ENCODE data around the gene RIMBP2. TPM values are rescaled to one million over a fixed set of nuclear protein-coding genes. Genes with fewer than 3 reads are reported as not detected.

RIMBP2 gene
- total and polyA plus RNA-seq, 2 donors (not counting 1 experiment from before 2014, with no cell fraction given): 0.17 TPM; not detected in 1

DNA sequence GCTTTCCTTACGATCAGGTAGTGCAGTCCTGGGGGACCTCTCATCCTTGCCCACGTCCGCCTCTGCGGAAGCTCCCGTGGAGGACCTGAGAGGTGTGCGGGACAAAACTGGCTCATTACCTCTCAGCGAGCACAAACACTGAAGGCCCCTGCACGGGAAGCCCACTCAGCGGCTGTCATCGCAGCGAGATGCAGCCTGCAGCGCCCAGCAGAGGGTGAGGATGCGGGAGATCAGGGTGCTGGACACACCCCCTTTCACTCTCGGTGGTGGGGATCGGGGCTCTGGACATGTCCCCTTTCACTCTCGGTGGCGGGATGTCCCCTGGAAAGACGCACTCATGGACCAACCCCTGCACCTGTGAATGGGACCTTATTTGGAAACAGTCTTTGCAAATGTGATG, 266.8 kb downstream of the RIMBP2 start:
- no peaks in the 10 kb centered on the region for H3K4me1 ChIP-seq (ENCODE audit: control insufficient read depth, extremely low read depth, insufficient read depth, low read length)
- H4K20me1 ChIP-seq (ENCODE audit: control insufficient read depth, extremely low read depth, insufficient read depth, low read length): no peaks in the 10 kb centered on the region
- no peaks in the 10 kb centered on the region for H3K27me3 ChIP-seq (ENCODE audit: control insufficient read depth, insufficient read depth, low read length)
- H3K9ac ChIP-seq (ENCODE audit: insufficient read depth, low read length): no peak overlapping the region
- no peak overlapping the region for H3K4me2 ChIP-seq (ENCODE audit: extremely low read depth, insufficient read depth, low read length)
- H3K27ac ChIP-seq (ENCODE audit: insufficient read depth, low read length): no peak overlapping the region
- TF ChIP-seq, protein P1, sequence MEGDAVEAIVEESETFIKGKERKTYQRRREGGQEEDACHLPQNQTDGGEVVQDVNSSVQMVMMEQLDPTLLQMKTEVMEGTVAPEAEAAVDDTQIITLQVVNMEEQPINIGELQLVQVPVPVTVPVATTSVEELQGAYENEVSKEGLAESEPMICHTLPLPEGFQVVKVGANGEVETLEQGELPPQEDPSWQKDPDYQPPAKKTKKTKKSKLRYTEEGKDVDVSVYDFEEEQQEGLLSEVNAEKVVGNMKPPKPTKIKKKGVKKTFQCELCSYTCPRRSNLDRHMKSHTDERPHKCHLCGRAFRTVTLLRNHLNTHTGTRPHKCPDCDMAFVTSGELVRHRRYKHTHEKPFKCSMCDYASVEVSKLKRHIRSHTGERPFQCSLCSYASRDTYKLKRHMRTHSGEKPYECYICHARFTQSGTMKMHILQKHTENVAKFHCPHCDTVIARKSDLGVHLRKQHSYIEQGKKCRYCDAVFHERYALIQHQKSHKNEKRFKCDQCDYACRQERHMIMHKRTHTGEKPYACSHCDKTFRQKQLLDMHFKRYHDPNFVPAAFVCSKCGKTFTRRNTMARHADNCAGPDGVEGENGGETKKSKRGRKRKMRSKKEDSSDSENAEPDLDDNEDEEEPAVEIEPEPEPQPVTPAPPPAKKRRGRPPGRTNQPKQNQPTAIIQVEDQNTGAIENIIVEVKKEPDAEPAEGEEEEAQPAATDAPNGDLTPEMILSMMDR (conservative IDR thresholded peaks at IDR 0.05 in 1 of 2, IDR thresholded peaks at IDR 0.05 in 1 of 2; ENCODE audit: low read depth in 1 of 2, low read length in 2 of 2): no peak
- no peak for TF ChIP-seq EZH2 (IDR thresholded peaks at IDR 0.05; ENCODE audit: low read length, missing control alignments)
- H3K9me3 ChIP-seq (ENCODE audit: control insufficient read depth, insufficient read depth, low read depth, low read length): peaks cover 2% of the 10 kb centered on the region
- H2AFZ ChIP-seq (ENCODE audit: low read length): no peak overlapping the region
- no peaks in the 10 kb centered on the region for H3K36me3 ChIP-seq (ENCODE audit: control insufficient read depth, insufficient read depth, low read length)
- H3K4me3 ChIP-seq (replicated peaks in 1 of 4; ENCODE audit: control extremely low read depth in 1 of 4, insufficient read depth in 1 of 4, low read depth in 3 of 4, low read length in 4 of 4): no peak overlapping the region
- no peak for DNase-seq (ENCODE audit: low read depth in 2 of 2)
- H3K79me2 ChIP-seq (ENCODE audit: control insufficient read depth, insufficient read depth, low read length): no peaks in the 10 kb centered on the region

DNA sequence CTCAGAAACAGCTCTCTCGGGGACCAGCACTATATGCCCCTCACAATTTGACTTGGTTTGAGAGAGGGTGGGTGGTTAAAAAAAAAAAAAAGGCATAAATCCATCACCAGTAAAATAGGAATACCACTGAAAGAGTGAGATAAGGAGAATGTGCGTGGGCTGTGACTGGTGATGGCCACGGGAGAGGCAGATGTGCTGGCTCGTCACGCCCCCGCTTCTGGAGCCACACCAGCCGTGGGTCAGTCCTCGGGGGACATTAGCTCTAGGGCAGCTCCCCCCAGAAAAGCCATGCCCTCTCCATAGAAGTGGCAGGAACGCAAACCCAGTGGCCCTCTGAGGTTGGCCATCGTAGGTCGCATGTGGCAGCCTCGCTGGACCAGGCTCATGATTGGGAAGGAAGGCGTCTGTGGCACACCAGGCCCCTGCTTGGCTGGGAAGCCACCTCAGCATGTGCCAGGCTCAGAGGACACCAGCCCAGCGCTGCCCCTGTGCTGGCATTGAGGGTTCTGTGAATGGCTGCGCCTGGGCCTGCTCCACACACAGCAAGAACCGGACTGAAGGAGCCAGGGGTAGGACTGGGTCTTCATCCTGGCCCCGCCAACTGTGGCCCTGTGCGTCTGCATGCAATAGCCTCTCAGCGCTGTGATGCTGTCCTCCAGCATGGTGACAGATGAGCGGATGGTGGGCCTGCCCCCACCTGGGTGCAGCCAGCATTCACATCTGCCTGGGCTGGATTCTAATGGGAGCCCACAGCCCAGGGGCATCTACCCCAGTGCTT, 267.9 kb downstream of the RIMBP2 start:
- H3K4me2 ChIP-seq (ENCODE audit: extremely low read depth, insufficient read depth, low read length): no peak overlapping the region
- no peak for TF ChIP-seq EZH2 (IDR thresholded peaks at IDR 0.05; ENCODE audit: low read length, missing control alignments)
- TF ChIP-seq, protein P1 (conservative IDR thresholded peaks at IDR 0.05 in 1 of 2, IDR thresholded peaks at IDR 0.05 in 1 of 2; ENCODE audit: low read depth in 1 of 2, low read length in 2 of 2): no peak
- H3K4me3 ChIP-seq (replicated peaks in 1 of 4; ENCODE audit: control extremely low read depth in 1 of 4, insufficient read depth in 1 of 4, low read depth in 3 of 4, low read length in 4 of 4): no peak overlapping the region
- no peak overlapping the region for H2AFZ ChIP-seq (ENCODE audit: low read length)
- no peaks in the 10 kb centered on the region for H3K4me1 ChIP-seq (ENCODE audit: control insufficient read depth, extremely low read depth, insufficient read depth, low read length)
- no peak overlapping the region for H3K27ac ChIP-seq (ENCODE audit: insufficient read depth, low read length)
- no peaks in the 10 kb centered on the region for H3K79me2 ChIP-seq (ENCODE audit: control insufficient read depth, insufficient read depth, low read length)
- H4K20me1 ChIP-seq (ENCODE audit: control insufficient read depth, extremely low read depth, insufficient read depth, low read length): no peaks in the 10 kb centered on the region
- DNase-seq (ENCODE audit: low read depth in 2 of 2): no peak
- H3K27me3 ChIP-seq (ENCODE audit: control insufficient read depth, insufficient read depth, low read length): no peaks in the 10 kb centered on the region
- H3K36me3 ChIP-seq (ENCODE audit: control insufficient read depth, insufficient read depth, low read length): no peaks in the 10 kb centered on the region
- peaks cover under 1% of the 10 kb centered on the region for H3K9me3 ChIP-seq (ENCODE audit: control insufficient read depth, insufficient read depth, low read depth, low read length)
- H3K9ac ChIP-seq (ENCODE audit: insufficient read depth, low read length): no peak overlapping the region

DNA sequence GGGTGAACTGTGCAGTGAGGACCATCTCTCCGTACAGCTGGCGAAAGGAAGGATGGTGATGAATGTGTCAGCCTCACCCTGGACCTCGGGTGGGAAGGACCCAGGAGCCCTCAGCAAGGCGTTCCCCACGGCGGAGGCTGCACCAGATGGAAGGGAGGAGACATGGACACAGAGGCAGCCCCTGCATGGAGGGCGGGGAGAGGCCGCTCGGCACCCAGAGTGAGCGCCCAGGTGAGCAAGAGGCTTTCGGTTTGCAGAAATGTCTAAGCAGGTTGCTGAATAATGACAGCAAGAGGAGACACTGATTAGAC, 268.5 kb downstream of the RIMBP2 start:
- Histone ChIP-seq H3K27ac (ENCODE audit: insufficient read depth, low read length) (no peak overlapping the region), H3K4me2 (ENCODE audit: extremely low read depth, insufficient read depth, low read length) (no peak overlapping the region), H3K36me3 (ENCODE audit: control insufficient read depth, insufficient read depth, low read length) (no peaks in the 10 kb centered on the region), H3K27me3 (ENCODE audit: control insufficient read depth, insufficient read depth, low read length) (no peaks in the 10 kb centered on the region), H3K79me2 (ENCODE audit: control insufficient read depth, insufficient read depth, low read length) (no peaks in the 10 kb centered on the region), H3K4me3 (replicated peaks in 1 of 4; ENCODE audit: control extremely low read depth in 1 of 4, insufficient read depth in 1 of 4, low read depth in 3 of 4, low read length in 4 of 4) (no peak overlapping the region), H3K9ac (ENCODE audit: insufficient read depth, low read length) (no peak overlapping the region), H2AFZ (ENCODE audit: low read length) (no peak overlapping the region), H3K4me1 (ENCODE audit: control insufficient read depth, extremely low read depth, insufficient read depth, low read length) (no peaks in the 10 kb centered on the region), H3K9me3 (ENCODE audit: control insufficient read depth, insufficient read depth, low read depth, low read length) (no peaks in the 10 kb centered on the region), H4K20me1 (ENCODE audit: control insufficient read depth, extremely low read depth, insufficient read depth, low read length) (no peaks in the 10 kb centered on the region)
- TF ChIP-seq EZH2 (IDR thresholded peaks at IDR 0.05; ENCODE audit: low read length, missing control alignments): no peak
- TF ChIP-seq, protein P1 (conservative IDR thresholded peaks at IDR 0.05 in 1 of 2, IDR thresholded peaks at IDR 0.05 in 1 of 2; ENCODE audit: low read depth in 1 of 2, low read length in 2 of 2): no peak
- no peak for DNase-seq (ENCODE audit: low read depth in 2 of 2)

All from fibroblast of lung (primary cell).